HG02981 (cell line): ENCODE measurements around the gene ZCRB1.
"Not testable (repeated sequence)": the region's sequence is repeated elsewhere in the genome, so short reads cannot be mapped to it uniquely, and the experiment has no call there.

Experiments used
- ATAC-seq: cut with Tn5 transposase; IDR thresholded peaks from one replicate; pipeline ENCODE4 v1.9.1; 2021; ENCODE audit warnings: mild to moderate bottlenecking, moderate library complexity; ENCODE audit not compliant: unreplicated experiment

The ZCRB1 gene

GRCh38 chr12:42325653-42326474, at the start of gene ZCRB1, which contains the start of gene PPHLN1:
TSS of gene ZCRB1 (minus strand) at chr12:42326094. CDS start at chr12:42324102, 1,992 bp downstream.
TSS of gene PPHLN1 (plus strand) at chr12:42326167. CDS start at chr12:42335903, 9,736 bp downstream.
- ATAC-seq = peak; percentile 89

GRCh38 chr12:42373669-42374068, 47.8 kb upstream of the ZCRB1 start:
- ATAC-seq = no peak

- ATAC-seq = peak; percentile 92
Observed at GRCh38 chr12:42372154-42372791, 46.4 kb upstream of the ZCRB1 start.

- ATAC-seq = no peak
Observed at GRCh38 chr12:42370013-42370412, 44.1 kb upstream of the ZCRB1 start.

GRCh38 chr12:42365486-42365885, 39.6 kb upstream of the ZCRB1 start:
- no peak for ATAC-seq

GRCh38 chr12:42364692-42365091, 38.8 kb upstream of the ZCRB1 start:
- ATAC-seq = no peak

- ATAC-seq = no peak
Observed at GRCh38 chr12:42362647-42363260, 36.9 kb upstream of the ZCRB1 start.

GRCh38 chr12:42361909-42362646, 36.2 kb upstream of the ZCRB1 start:
- ATAC-seq = no peak

- ATAC-seq = peak; percentile 88
Observed at GRCh38 chr12:42360747-42361403, 35.0 kb upstream of the ZCRB1 start.

- ATAC-seq = no peak
Observed at GRCh38 chr12:42356344-42356743, 30.4 kb upstream of the ZCRB1 start.

- not testable (repeated sequence) for ATAC-seq
Observed at GRCh38 chr12:42350021-42350407, 24.1 kb upstream of the ZCRB1 start.

GRCh38 chr12:42349119-42350020, 23.5 kb upstream of the ZCRB1 start:
- not testable (repeated sequence) for ATAC-seq

GRCh38 chr12:42346403-42347002, 20.6 kb upstream of the ZCRB1 start:
- ATAC-seq = no peak

GRCh38 chr12:42343721-42344120, 17.8 kb upstream of the ZCRB1 start:
- ATAC-seq = no peak

- ATAC-seq = no peak
Observed at GRCh38 chr12:42342028-42342427, 16.1 kb upstream of the ZCRB1 start.

GRCh38 chr12:42338280-42338679, 12.4 kb upstream of the ZCRB1 start:
- no peak for ATAC-seq

GRCh38 chr12:42336286-42336685, 10.4 kb upstream of the ZCRB1 start:
- ATAC-seq = no peak

GRCh38 chr12:42332301-42333285, 6.7 kb upstream of the ZCRB1 start:
- peak; percentile 77 for ATAC-seq
